MCF 10A (cell line): ENCODE measurements around the gene PIN4. TPM values are rescaled to one million over a fixed set of nuclear protein-coding genes. Genes with fewer than 3 reads are reported as not detected.

ENCODE experiments used
- BruUV-seq: library from RNA; stranded (reverse); fragments of 400-500 nt; replicated peaks from 2 replicates; lab custom pipeline; 2021; lab: Mats Ljungman, UMichigan
- CTCF ChIA-PET: fragments of 300-600 bp; sonication (Branson Sonifier 250); formaldehyde crosslinking; extraction: SDS; loops from one replicate; lab custom pipeline; 2021; ENCODE audit warnings: antibody characterized with exemption, inconsistent platforms; lab: Yijun Ruan, JAX
- POLR2A ChIA-PET: fragments of 300-600, 350-650 bp; sonication (Branson Sonifier 250); formaldehyde crosslinking; extraction: SDS; loops from one replicate; lab custom pipeline; 2020; ENCODE audit warnings: antibody characterized with exemption, inconsistent platforms; lab: Yijun Ruan, JAX
- DNase-seq: peaks from one replicate; pipeline ENCODE4 v3.0.0-alpha.2; 2018; ENCODE audit not compliant: unreplicated experiment
- H3K27ac Mint-ChIP-seq: one replicate; pipeline ENCODE4 v1.8.0; 2022; ENCODE audit warnings: mild to moderate bottlenecking, low read depth, mixed read lengths; ENCODE audit not compliant: unreplicated experiment
- H3K27me3 Mint-ChIP-seq: one replicate; pipeline ENCODE4 v1.8.0; 2022; ENCODE audit warnings: mixed read lengths; ENCODE audit not compliant: insufficient read depth, unreplicated experiment
- H3K36me3 Mint-ChIP-seq: one replicate; pipeline ENCODE4 v1.8.0; 2022; ENCODE audit warnings: mild to moderate bottlenecking, moderate library complexity, mixed read lengths; ENCODE audit not compliant: insufficient read depth, unreplicated experiment
- H3K4me1 Mint-ChIP-seq: one replicate; pipeline ENCODE4 v1.8.0; 2022; ENCODE audit warnings: mixed read lengths; ENCODE audit not compliant: insufficient read depth, unreplicated experiment
- H3K4me3 Mint-ChIP-seq: one replicate; pipeline ENCODE4 v1.8.0; 2022; ENCODE audit warnings: mild to moderate bottlenecking, moderate library complexity, mixed read lengths; ENCODE audit not compliant: unreplicated experiment
- H3K9me3 Mint-ChIP-seq: one replicate; pipeline ENCODE4 v1.8.0; 2022; ENCODE audit warnings: mixed read lengths; ENCODE audit not compliant: unreplicated experiment
- intact Hi-C: fragments of 100-400 bp; cut with micrococcal nuclease; formaldehyde crosslinking; loops from 2 replicates; pipeline ENCODE4 v1.14.1; 2022
- total RNA-seq: library from RNA; stranded (reverse); gene quantifications from 2 replicates; pipeline ENCODE4 v1.2.3, GENCODE V29; 2022
- TF ChIP-seq, protein P1 (sequence below): fragments of 200-600 bp; IDR thresholded peaks from one replicate; pipeline ENCODE4 v1.8.0; 2022; ENCODE audit warnings: antibody characterized with exemption, mild to moderate bottlenecking; ENCODE audit not compliant: unreplicated experiment

Gene PIN4
- total RNA-seq, 1 experiment from 2014 or later = 7.6 TPM

DNA sequence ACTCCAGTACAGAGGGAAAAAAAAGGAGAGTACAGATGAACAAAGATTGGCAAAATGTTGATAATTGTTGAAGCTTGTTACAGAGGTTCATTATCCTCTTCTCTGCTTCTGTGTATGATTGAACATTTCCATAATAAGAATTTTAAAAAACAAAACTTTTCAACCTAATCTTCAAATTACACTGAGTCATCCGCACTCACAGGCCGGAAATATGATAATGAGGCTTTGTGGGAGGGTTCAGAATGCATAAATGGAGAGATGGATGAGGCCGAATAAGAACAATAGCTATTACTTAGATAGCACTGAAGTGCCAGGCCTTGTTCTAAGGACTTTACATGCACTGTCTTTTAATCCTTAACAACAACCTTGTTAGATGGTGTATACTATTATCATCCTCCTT is 61.9 kb downstream of the PIN4 start:
- peak; percentile 49 for DNase-seq
- ChIA-PET POLR2A (interaction anchor here (0.7 kb wide), 3 partner anchors 22 to 62 kb away, joined by 3 to 4 read pairs (median 3); partner anchors contain the start of gene PIN4), CTCF (interaction anchor here (0.6 to 4.8 kb wide), 6 partner anchors 25 to 1604 kb away, joined by 3 to 25 read pairs (median 3); partner anchors contain the start of gene RPS4X)
- TF ChIP-seq, protein P1, sequence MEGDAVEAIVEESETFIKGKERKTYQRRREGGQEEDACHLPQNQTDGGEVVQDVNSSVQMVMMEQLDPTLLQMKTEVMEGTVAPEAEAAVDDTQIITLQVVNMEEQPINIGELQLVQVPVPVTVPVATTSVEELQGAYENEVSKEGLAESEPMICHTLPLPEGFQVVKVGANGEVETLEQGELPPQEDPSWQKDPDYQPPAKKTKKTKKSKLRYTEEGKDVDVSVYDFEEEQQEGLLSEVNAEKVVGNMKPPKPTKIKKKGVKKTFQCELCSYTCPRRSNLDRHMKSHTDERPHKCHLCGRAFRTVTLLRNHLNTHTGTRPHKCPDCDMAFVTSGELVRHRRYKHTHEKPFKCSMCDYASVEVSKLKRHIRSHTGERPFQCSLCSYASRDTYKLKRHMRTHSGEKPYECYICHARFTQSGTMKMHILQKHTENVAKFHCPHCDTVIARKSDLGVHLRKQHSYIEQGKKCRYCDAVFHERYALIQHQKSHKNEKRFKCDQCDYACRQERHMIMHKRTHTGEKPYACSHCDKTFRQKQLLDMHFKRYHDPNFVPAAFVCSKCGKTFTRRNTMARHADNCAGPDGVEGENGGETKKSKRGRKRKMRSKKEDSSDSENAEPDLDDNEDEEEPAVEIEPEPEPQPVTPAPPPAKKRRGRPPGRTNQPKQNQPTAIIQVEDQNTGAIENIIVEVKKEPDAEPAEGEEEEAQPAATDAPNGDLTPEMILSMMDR = no peak
- Mint-ChIP-seq H3K27ac (no peak overlapping the region), H3K9me3 (no peaks in the 10 kb centered on the region), H3K4me1 (no peaks in the 10 kb centered on the region), H3K27me3 (peaks cover 47% of the 10 kb centered on the region), H3K4me3 (no peak overlapping the region), H3K36me3 (no peaks in the 10 kb centered on the region)
- BruUV-seq = no TSS peak
- intact Hi-C loops = no loop called here

- ChIA-PET CTCF (interaction anchor here (0.6 to 4.8 kb wide), 23 partner anchors 9 to 1014 kb away, joined by 3 to 25 read pairs (median 4); partner anchors contain the start of genes ERCC6L and RPS4X), POLR2A (interaction anchor here (1.0 to 1.1 kb wide), 2 partner anchors 31 to 289 kb away, joined by 3 to 6 read pairs; partner anchors contain the start of gene RPS4X)
- no peaks in the 10 kb centered on the region for H3K4me1 Mint-ChIP-seq
- no peaks in the 10 kb centered on the region for H3K9me3 Mint-ChIP-seq
- DNase-seq = peak; percentile 77
- peaks cover 45% of the 10 kb centered on the region for H3K27me3 Mint-ChIP-seq
- no peak overlapping the region for H3K27ac Mint-ChIP-seq
- H3K36me3 Mint-ChIP-seq = no peaks in the 10 kb centered on the region
- BruUV-seq = no TSS peak
- TF ChIP-seq, protein P1 = peak; percentile 73
- H3K4me3 Mint-ChIP-seq = no peak overlapping the region
- intact Hi-C loops = loop anchor here (1.0 kb wide), 1 partner anchor 295 kb away; no protein-coding TSS in a partner anchor
Observed at GRCh38 chrX:72245461-72246089, 64.0 kb downstream of the PIN4 start.

DNA sequence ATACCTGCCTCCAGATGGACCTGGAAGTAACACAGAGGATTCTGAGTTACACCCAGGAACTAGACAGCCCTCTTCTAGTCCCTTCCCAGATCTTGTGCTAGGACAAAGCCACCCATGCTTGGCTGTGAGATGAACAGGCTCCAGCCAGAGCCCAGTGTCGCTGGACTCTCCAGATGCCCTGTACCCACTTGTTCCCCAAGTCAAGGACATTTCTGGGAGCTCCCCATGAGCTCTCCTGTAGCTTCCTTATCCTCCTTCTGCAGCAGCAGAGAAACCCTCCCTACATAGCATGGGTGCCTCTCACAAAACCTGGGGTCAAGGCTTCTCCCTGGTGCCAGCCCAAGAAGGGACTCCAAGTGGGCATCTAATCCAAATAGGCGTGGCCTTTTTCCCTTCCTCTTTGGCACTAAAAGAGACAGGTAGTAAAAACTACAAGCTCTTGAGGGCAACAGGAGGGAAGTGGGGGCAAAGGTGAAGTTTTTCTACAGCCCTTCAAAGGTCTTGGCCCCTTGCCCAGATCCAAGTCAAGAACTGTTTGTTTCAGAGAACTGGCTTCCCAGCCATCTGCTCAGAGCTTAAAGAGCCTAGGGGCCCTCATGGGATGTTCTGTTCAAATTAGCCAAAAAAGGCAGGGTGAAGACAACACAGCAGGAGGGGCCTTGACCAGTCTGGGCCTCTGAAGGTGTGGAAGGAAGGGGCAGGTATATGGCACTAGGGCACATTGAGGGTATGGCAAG is 65.8 kb downstream of the PIN4 start:
- CTCF ChIA-PET = interaction anchor here (0.6 to 4.0 kb wide), 7 partner anchors 11 to 72 kb away, joined by 3 to 18 read pairs (median 3); partner anchors contain the start of genes ERCC6L and RPS4X
- H3K9me3 Mint-ChIP-seq = no peaks in the 10 kb centered on the region
- POLR2A ChIA-PET = interaction anchor here (1.5 kb wide), 1 partner anchor 27 kb away, joined by 3 read pairs; no protein-coding TSS in a partner anchor
- DNase-seq = peak; percentile 48
- intact Hi-C loops = no loop called here
- H3K27ac Mint-ChIP-seq = no peak overlapping the region
- no peak overlapping the region for H3K4me3 Mint-ChIP-seq
- H3K4me1 Mint-ChIP-seq = no peaks in the 10 kb centered on the region
- H3K36me3 Mint-ChIP-seq = no peaks in the 10 kb centered on the region
- peaks cover 29% of the 10 kb centered on the region for H3K27me3 Mint-ChIP-seq
- TF ChIP-seq, protein P1 = no peak
- BruUV-seq = no TSS peak

Other genes starting within 250 kb of the PIN4 start
- not detected in 2 replicates for gene RTL5, start 49.8 kb upstream of the PIN4 start, total RNA-seq
- 1.0 and 1.8 TPM in 2 replicates for gene ERCC6L, start 57.3 kb downstream of the PIN4 start, total RNA-seq
- 1,160 and 1,731 TPM in 2 replicates for gene RPS4X, start 95.5 kb downstream of the PIN4 start, total RNA-seq
- 0.37 and 0.72 TPM in 2 replicates for gene CITED1, start 124.2 kb downstream of the PIN4 start, total RNA-seq